HL-60 (cell line): ENCODE data around the gene TP53TG5.

Experiments
- POLR2AphosphoS5 ChIP-seq: IDR thresholded peaks from 2 replicates; pipeline ENCODE4 v1.6.1; 2012; ENCODE audit warnings: low read depth
- TF ChIP-seq, protein P1 (sequence below): IDR thresholded peaks from one replicate; pipeline ENCODE4 v1.5.1; 2011; ENCODE audit warnings: low read length, control low read depth, inconsistent platforms; ENCODE audit not compliant: insufficient read depth

DNA sequence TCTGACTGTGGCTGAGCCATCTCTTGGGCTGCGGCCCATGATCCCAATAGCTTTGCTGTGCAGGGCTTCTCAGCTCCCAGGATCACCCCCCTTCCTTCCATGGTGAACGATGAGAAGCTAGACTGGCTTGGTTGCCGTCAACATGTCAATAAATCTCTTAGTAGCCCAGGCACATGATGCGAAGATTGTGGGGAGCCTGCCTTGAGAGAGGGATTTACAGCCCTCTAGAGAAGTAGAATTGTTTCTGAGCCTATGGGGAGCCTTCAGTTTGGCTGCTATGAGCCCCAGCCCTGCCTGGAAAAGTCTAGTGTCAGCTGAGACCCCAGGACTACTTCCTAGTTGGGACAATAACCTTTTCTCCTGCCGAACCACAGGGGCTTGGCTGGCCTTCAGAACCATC lies 34.5 kb upstream of the TP53TG5 start:
- TF ChIP-seq, protein P1, sequence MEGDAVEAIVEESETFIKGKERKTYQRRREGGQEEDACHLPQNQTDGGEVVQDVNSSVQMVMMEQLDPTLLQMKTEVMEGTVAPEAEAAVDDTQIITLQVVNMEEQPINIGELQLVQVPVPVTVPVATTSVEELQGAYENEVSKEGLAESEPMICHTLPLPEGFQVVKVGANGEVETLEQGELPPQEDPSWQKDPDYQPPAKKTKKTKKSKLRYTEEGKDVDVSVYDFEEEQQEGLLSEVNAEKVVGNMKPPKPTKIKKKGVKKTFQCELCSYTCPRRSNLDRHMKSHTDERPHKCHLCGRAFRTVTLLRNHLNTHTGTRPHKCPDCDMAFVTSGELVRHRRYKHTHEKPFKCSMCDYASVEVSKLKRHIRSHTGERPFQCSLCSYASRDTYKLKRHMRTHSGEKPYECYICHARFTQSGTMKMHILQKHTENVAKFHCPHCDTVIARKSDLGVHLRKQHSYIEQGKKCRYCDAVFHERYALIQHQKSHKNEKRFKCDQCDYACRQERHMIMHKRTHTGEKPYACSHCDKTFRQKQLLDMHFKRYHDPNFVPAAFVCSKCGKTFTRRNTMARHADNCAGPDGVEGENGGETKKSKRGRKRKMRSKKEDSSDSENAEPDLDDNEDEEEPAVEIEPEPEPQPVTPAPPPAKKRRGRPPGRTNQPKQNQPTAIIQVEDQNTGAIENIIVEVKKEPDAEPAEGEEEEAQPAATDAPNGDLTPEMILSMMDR: no peak
- no peak for TF ChIP-seq POLR2AphosphoS5
